PC-9 (cell line): ENCODE data around the gene LRRC8D. TPM values are rescaled to one million over a fixed set of nuclear protein-coding genes. Genes with fewer than 3 reads are reported as not detected.

Experiments
- BruUV-seq: library from RNA; stranded (reverse); fragments of 400-500 nt; replicated peaks from 2 replicates; lab custom pipeline; 2021; lab: Mats Ljungman, UMichigan
- CTCF ChIA-PET: fragments of 300-600 bp; sonication (Branson Sonifier 250); formaldehyde crosslinking; loops from one replicate; lab custom pipeline; 2022; ENCODE audit warnings: antibody characterized with exemption; lab: Charles Lee
- POLR2A ChIA-PET: fragments of 300-600 bp; sonication (Branson Sonifier 250); formaldehyde crosslinking; loops from one replicate; lab custom pipeline; 2022; ENCODE audit warnings: antibody characterized with exemption; ENCODE audit not compliant: unreplicated experiment; lab: Charles Lee
- DNase-seq, 2 experiments: peaks; one replicate each; pipeline versions ENCODE4 v3.0.0 to v3.0.0-alpha.2; 2015 to 2022; ENCODE audit warnings: mixed read lengths in 1 of 2
- H2AFZ ChIP-seq: fragments of 200-600 bp; sonication (generic); 2 replicates; pipeline ENCODE4 v1.8.1; 2017; ENCODE audit warnings: antibody characterized with exemption
- H3F3A ChIP-seq: fragments of 200-600 bp; sonication (generic); 2 replicates; pipeline ENCODE4 v1.8.1; 2017; ENCODE audit warnings: antibody characterized with exemption, mild to moderate bottlenecking, low read depth; ENCODE audit not compliant: insufficient read depth
- H3K27ac ChIP-seq: fragments of 200-600 bp; sonication (generic); 2 replicates; pipeline ENCODE4 v1.6.1; 2016; ENCODE audit warnings: mixed run types
- H3K27me3 ChIP-seq: fragments of 200-600 bp; sonication (generic); 2 replicates; pipeline ENCODE4 v1.6.1; 2016; ENCODE audit warnings: low read depth, mixed run types; ENCODE audit not compliant: insufficient read depth
- H3K36me3 ChIP-seq: fragments of 200-600 bp; sonication (generic); 2 replicates; pipeline ENCODE4 v1.6.1; 2016; ENCODE audit warnings: low read depth, mixed run types
- H3K4me1 ChIP-seq: fragments of 200-600 bp; sonication (generic); replicated peaks from 2 replicates; pipeline ENCODE4 v1.6.1; 2016; ENCODE audit warnings: mixed run types; ENCODE audit not compliant: insufficient read depth
- H3K4me2 ChIP-seq: fragments of 200-600 bp; sonication (generic); 2 replicates; pipeline ENCODE4 v1.6.1; 2017; ENCODE audit warnings: mixed run types
- H3K4me3 ChIP-seq: fragments of 200-600 bp; sonication (generic); 2 replicates; pipeline ENCODE4 v1.6.1; 2016; ENCODE audit warnings: mixed run types
- H3K79me2 ChIP-seq: fragments of 200-600 bp; sonication (generic); 2 replicates; pipeline ENCODE4 v1.6.1; 2017; ENCODE audit warnings: low read depth, mixed run types
- H3K9me2 ChIP-seq: fragments of 200-600 bp; sonication (generic); 2 replicates; pipeline ENCODE4 v1.8.1; 2017; ENCODE audit warnings: mild to moderate bottlenecking; ENCODE audit not compliant: insufficient read depth
- H3K9me3 ChIP-seq: fragments of 200-600 bp; sonication (generic); 2 replicates; pipeline ENCODE4 v1.8.1; 2016; ENCODE audit warnings: low read depth; ENCODE audit not compliant: insufficient read depth
- H4K20me1 ChIP-seq: fragments of 200-600 bp; sonication (generic); 2 replicates; pipeline ENCODE4 v1.8.1; 2017; ENCODE audit not compliant: insufficient read depth
- CTCF ChIP-seq: fragments of 200-600 bp; sonication (generic); conservative IDR thresholded peaks from 2 replicates; pipeline ENCODE4 v1.6.1; 2017; ENCODE audit warnings: mixed run types, antibody characterized with exemption, mild to moderate bottlenecking, moderate library complexity
- EZH2 ChIP-seq: fragments of 200-600 bp; sonication (generic); IDR thresholded peaks from 2 replicates; pipeline ENCODE4 v1.8.0; 2017; ENCODE audit warnings: antibody characterized with exemption, low read depth
- intact Hi-C: fragments of 100-400 bp; cut with micrococcal nuclease; formaldehyde crosslinking; loops from one replicate; pipeline ENCODE4 v1.10.0; 2022; ENCODE audit not compliant: unreplicated experiment
- total RNA-seq: library from RNA; stranded (reverse); gene quantifications from 2 replicates; pipeline ENCODE4 v1.2.3, GENCODE V29; 2021

LRRC8D gene
- total RNA-seq, 1 experiment from 2014 or later, result 75.9 TPM

GRCh38 chr1:89854140-89854539, 33.3 kb downstream of the LRRC8D start:
- no peaks in the 10 kb centered on the region for H3K27me3 ChIP-seq
- H2AFZ ChIP-seq, result no peak overlapping the region
- no peak for DNase-seq
- H3K27ac ChIP-seq, result peak overlapping the region; percentile 89
- ChIA-PET POLR2A (no interaction called here), CTCF (interaction anchor here (0.6 kb wide), 1 partner anchor 41 kb away, joined by 6 read pairs; no protein-coding TSS in a partner anchor)
- no peaks in the 10 kb centered on the region for H4K20me1 ChIP-seq
- H3K9me3 ChIP-seq, result no peaks in the 10 kb centered on the region
- TF ChIP-seq CTCF (no peak), EZH2 (no peak)
- no TSS peak for BruUV-seq
- no peak overlapping the region for H3K4me3 ChIP-seq
- H3K36me3 ChIP-seq, result peaks cover 85% of the 10 kb centered on the region
- H3K79me2 ChIP-seq, result peaks cover 94% of the 10 kb centered on the region
- peak overlapping the region; percentile 64 for H3K4me2 ChIP-seq
- peaks cover 50% of the 10 kb centered on the region for H3K4me1 ChIP-seq
- intact Hi-C loops, result no loop called here
- no peaks in the 10 kb centered on the region for H3K9me2 ChIP-seq
- peaks cover 44% of the 10 kb centered on the region for H3F3A ChIP-seq

GRCh38 chr1:89855413-89856123, 34.7 kb downstream of the LRRC8D start:
- Histone ChIP-seq H3K79me2 (peaks cover 92% of the 10 kb centered on the region), H3K36me3 (peaks cover 83% of the 10 kb centered on the region), H3K9me2 (no peaks in the 10 kb centered on the region), H3K27me3 (no peaks in the 10 kb centered on the region), H3K9me3 (no peaks in the 10 kb centered on the region), H3K27ac (peak overlapping the region; percentile 89), H3K4me2 (peak overlapping the region; percentile 64), H3K4me1 (peaks cover 50% of the 10 kb centered on the region), H3K4me3 (peak overlapping the region; percentile 11; the same call in 1 of the 2 replicates), H2AFZ (no peak overlapping the region), H3F3A (peaks cover 52% of the 10 kb centered on the region), H4K20me1 (no peaks in the 10 kb centered on the region)
- peak in 1 of 2 experiments; percentile 84 for DNase-seq
- no TSS peak for BruUV-seq
- ChIA-PET CTCF (interaction anchor here (0.6 kb wide), 1 partner anchor 51 kb away, joined by 6 read pairs; no protein-coding TSS in a partner anchor), POLR2A (interaction anchor here (0.5 kb wide), 1 partner anchor 1227 kb away, joined by 3 read pairs; no protein-coding TSS in a partner anchor)
- TF ChIP-seq CTCF, result no peak
- TF ChIP-seq EZH2, result no peak
- intact Hi-C loops, result no loop called here

GRCh38 chr1:89863165-89863830, 42.5 kb downstream of the LRRC8D start:
- BruUV-seq, result no TSS peak
- Histone ChIP-seq H3K4me3 (no peak overlapping the region), H4K20me1 (no peaks in the 10 kb centered on the region), H3K27me3 (no peaks in the 10 kb centered on the region), H3F3A (peaks cover 56% of the 10 kb centered on the region), H3K36me3 (peaks cover 75% of the 10 kb centered on the region), H3K4me1 (peaks cover 58% of the 10 kb centered on the region), H3K4me2 (0 out of 2 replicates have a peak overlapping the region, but pooled peaks have one; percentile 0), H3K79me2 (peaks cover 84% of the 10 kb centered on the region), H3K9me3 (no peaks in the 10 kb centered on the region), H3K9me2 (no peaks in the 10 kb centered on the region), H2AFZ (no peak overlapping the region), H3K27ac (peak overlapping the region; percentile 91)
- POLR2A ChIA-PET, result no interaction called here
- CTCF ChIA-PET, result no interaction called here
- TF ChIP-seq EZH2, result no peak
- TF ChIP-seq CTCF, result no peak
- no peak for DNase-seq
- intact Hi-C loops, result no loop called here
